Measurements from ENCODE around the gene SPAG16.

The SPAG16 gene

DNA sequence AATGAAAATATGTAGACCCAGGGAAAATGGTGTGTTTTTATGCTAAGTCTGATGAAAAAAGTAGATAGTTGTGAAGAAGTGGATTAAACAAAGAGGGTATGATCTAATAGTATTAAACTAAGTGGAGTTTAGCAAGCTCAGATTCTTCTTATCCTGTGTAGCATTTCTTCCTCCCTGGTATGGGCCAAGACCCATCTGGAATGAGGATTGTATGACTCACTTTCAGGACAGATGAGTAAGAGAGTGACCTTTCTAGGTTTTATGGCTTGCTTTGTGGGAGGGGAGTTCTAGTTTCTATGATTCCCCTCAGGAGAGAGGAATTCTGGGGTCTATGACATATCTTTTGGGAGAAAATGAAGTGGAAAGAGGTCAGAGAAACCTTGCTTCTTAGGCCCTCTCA is 550.1 kb downstream of the SPAG16 start:
- Histone ChIP-seq H3K27me3 (ENCODE audit: control insufficient read depth in 1 of 2, insufficient read depth in 2 of 2, low read length in 2 of 2) (no peaks in the 10 kb centered on the region), H3K9me3 (ENCODE audit: control insufficient read depth in 1 of 2, low read length in 2 of 2) (no peaks in the 10 kb centered on the region), H3K4me3 (ENCODE audit: low read depth in 1 of 2, low read length in 2 of 2) (no peak overlapping the region), H3K36me3 (ENCODE audit: control insufficient read depth in 1 of 2, insufficient read depth in 2 of 2, low read length in 2 of 2) (no peaks in the 10 kb centered on the region), H3K9ac (ENCODE audit: low read depth in 1 of 2, low read length in 2 of 2) (no peak overlapping the region), H3K4me1 (ENCODE audit: control insufficient read depth in 1 of 2, insufficient read depth in 2 of 2, low read length in 2 of 2) (no peaks in the 10 kb centered on the region), H3K27ac (ENCODE audit: low read depth, low read length) (no peak overlapping the region)

DNA sequence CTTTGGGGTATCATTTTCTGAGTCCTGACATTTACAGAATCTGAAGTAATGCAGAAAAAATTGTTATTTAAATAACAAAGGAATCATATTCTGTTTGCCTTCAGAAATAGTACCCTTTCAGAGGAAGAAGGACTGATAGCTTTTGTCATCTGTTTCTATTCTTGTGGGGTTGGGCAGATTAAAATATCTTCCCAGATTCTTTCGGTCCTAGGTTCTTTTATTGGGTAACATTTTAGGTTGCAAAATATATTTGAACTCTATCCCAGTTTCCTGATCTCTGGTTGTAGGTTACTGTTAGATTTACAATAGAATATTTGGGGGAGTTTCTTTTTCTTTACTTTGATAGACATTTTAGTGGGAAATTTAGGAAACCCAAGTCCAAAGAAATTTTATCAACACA is 550.5 kb downstream of the SPAG16 start:
- no peak overlapping the region for H3K27ac ChIP-seq (ENCODE audit: low read depth, low read length)
- no peaks in the 10 kb centered on the region for H3K36me3 ChIP-seq (ENCODE audit: control insufficient read depth in 1 of 2, insufficient read depth in 2 of 2, low read length in 2 of 2)
- no peaks in the 10 kb centered on the region for H3K9me3 ChIP-seq (ENCODE audit: control insufficient read depth in 1 of 2, low read length in 2 of 2)
- H3K4me1 ChIP-seq (ENCODE audit: control insufficient read depth in 1 of 2, insufficient read depth in 2 of 2, low read length in 2 of 2), result no peaks in the 10 kb centered on the region
- H3K27me3 ChIP-seq (ENCODE audit: control insufficient read depth in 1 of 2, insufficient read depth in 2 of 2, low read length in 2 of 2), result no peaks in the 10 kb centered on the region
- H3K4me3 ChIP-seq (ENCODE audit: low read depth in 1 of 2, low read length in 2 of 2), result no peak overlapping the region
- no peak overlapping the region for H3K9ac ChIP-seq (ENCODE audit: low read depth in 1 of 2, low read length in 2 of 2)

DNA sequence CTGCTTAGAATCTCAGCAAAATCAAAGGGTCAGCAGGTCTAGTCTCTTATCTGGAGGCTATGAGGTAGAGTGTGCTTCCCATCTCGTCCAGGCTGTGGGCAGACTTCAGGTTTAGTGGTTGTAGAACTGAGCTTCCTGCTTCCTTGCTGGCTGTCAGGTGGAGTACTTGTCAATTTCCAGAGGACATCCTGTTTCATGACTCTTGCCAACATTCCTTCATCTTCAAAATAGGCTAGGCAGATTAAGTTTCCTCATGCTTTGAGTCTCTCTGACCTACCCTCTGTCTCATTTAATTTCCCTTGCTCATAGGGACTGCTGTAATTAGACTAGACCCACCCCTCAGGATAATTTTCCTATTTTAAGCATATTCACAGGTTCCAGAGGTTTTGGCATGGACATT is 562.6 kb downstream of the SPAG16 start:
- H3K36me3 ChIP-seq (ENCODE audit: control insufficient read depth in 1 of 2, insufficient read depth in 2 of 2, low read length in 2 of 2), result no peaks in the 10 kb centered on the region
- no peak overlapping the region for H3K4me3 ChIP-seq (ENCODE audit: low read depth in 1 of 2, low read length in 2 of 2)
- H3K9ac ChIP-seq (ENCODE audit: low read depth in 1 of 2, low read length in 2 of 2), result no peak overlapping the region
- no peaks in the 10 kb centered on the region for H3K27me3 ChIP-seq (ENCODE audit: control insufficient read depth in 1 of 2, insufficient read depth in 2 of 2, low read length in 2 of 2)
- H3K27ac ChIP-seq (ENCODE audit: low read depth, low read length), result no peak overlapping the region
- H3K9me3 ChIP-seq (ENCODE audit: control insufficient read depth in 1 of 2, low read length in 2 of 2), result no peaks in the 10 kb centered on the region
- no peaks in the 10 kb centered on the region for H3K4me1 ChIP-seq (ENCODE audit: control insufficient read depth in 1 of 2, insufficient read depth in 2 of 2, low read length in 2 of 2)

DNA sequence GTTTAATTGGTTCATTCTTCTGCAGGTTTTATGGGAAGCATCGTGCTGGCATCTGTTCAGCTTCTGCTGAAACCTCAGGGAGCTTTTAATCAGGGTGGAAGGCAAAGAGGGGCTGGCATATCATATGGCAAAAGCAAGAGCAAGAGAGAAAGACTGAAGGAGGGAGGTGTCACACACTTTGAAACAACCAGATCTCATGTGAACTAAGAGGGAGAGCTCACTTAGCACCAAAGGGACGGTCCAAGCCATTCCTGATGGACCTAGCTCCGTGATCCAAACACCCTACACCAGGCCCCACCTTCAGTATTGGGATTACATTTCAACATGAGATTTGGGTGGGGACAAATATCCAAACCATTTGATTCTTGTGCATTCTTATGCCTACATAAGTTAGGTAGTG is 563.1 kb downstream of the SPAG16 start:
- H3K9me3 ChIP-seq (ENCODE audit: control insufficient read depth in 1 of 2, low read length in 2 of 2), result no peaks in the 10 kb centered on the region
- no peak overlapping the region for H3K27ac ChIP-seq (ENCODE audit: low read depth, low read length)
- no peak overlapping the region for H3K4me3 ChIP-seq (ENCODE audit: low read depth in 1 of 2, low read length in 2 of 2)
- no peaks in the 10 kb centered on the region for H3K4me1 ChIP-seq (ENCODE audit: control insufficient read depth in 1 of 2, insufficient read depth in 2 of 2, low read length in 2 of 2)
- H3K27me3 ChIP-seq (ENCODE audit: control insufficient read depth in 1 of 2, insufficient read depth in 2 of 2, low read length in 2 of 2), result no peaks in the 10 kb centered on the region
- H3K9ac ChIP-seq (ENCODE audit: low read depth in 1 of 2, low read length in 2 of 2), result no peak overlapping the region
- no peaks in the 10 kb centered on the region for H3K36me3 ChIP-seq (ENCODE audit: control insufficient read depth in 1 of 2, insufficient read depth in 2 of 2, low read length in 2 of 2)

DNA sequence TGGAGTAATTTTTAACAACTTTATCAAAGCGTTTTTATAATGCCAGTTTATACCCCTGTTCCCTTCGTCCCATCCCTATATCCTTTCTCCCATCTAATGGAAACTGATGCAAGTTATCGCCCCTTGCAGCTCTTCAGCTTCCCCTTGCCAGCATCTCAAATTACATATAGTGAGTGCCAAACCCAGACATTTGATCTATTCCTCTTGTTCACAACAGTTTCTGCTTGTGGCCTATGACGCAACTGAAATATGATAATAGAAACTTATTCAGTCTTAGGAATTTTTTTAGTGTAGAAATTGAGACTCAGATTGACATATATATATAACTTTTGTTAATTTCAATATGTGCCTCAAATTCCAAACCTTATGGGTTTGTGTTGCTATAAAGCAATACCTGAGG is 564.4 kb downstream of the SPAG16 start:
- no peaks in the 10 kb centered on the region for H3K4me1 ChIP-seq (ENCODE audit: control insufficient read depth in 1 of 2, insufficient read depth in 2 of 2, low read length in 2 of 2)
- no peaks in the 10 kb centered on the region for H3K9me3 ChIP-seq (ENCODE audit: control insufficient read depth in 1 of 2, low read length in 2 of 2)
- H3K27ac ChIP-seq (ENCODE audit: low read depth, low read length), result no peak overlapping the region
- no peak overlapping the region for H3K9ac ChIP-seq (ENCODE audit: low read depth in 1 of 2, low read length in 2 of 2)
- H3K4me3 ChIP-seq (ENCODE audit: low read depth in 1 of 2, low read length in 2 of 2), result no peak overlapping the region
- H3K27me3 ChIP-seq (ENCODE audit: control insufficient read depth in 1 of 2, insufficient read depth in 2 of 2, low read length in 2 of 2), result no peaks in the 10 kb centered on the region
- no peaks in the 10 kb centered on the region for H3K36me3 ChIP-seq (ENCODE audit: control insufficient read depth in 1 of 2, insufficient read depth in 2 of 2, low read length in 2 of 2)

DNA sequence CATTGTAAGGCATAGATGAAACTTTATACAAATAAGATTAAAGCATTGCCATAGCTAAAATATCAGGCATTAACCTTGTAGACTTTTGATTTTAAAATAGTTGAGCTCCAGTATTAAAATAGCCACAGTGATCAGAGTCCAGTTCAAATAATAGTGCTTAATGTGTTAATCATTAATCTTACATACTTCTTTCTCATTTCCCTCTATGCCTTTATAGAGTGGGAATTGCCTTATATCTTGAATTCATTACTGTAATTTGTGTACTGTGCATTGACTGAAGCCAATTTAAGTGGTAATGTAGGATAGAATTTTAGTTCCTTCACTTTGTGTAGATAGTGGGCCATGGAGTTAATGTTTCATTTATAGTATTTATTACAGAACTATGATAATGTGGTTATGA is 577.4 kb downstream of the SPAG16 start:
- Histone ChIP-seq H3K4me3 (ENCODE audit: low read depth in 1 of 2, low read length in 2 of 2) (no peak overlapping the region), H3K27me3 (ENCODE audit: control insufficient read depth in 1 of 2, insufficient read depth in 2 of 2, low read length in 2 of 2) (no peaks in the 10 kb centered on the region), H3K27ac (ENCODE audit: low read depth, low read length) (no peak overlapping the region), H3K9ac (ENCODE audit: low read depth in 1 of 2, low read length in 2 of 2) (no peak overlapping the region), H3K36me3 (ENCODE audit: control insufficient read depth in 1 of 2, insufficient read depth in 2 of 2, low read length in 2 of 2) (no peaks in the 10 kb centered on the region), H3K4me1 (ENCODE audit: control insufficient read depth in 1 of 2, insufficient read depth in 2 of 2, low read length in 2 of 2) (peaks cover 21 to 23% of the 10 kb centered on the region in 2 donors), H3K9me3 (ENCODE audit: control insufficient read depth in 1 of 2, low read length in 2 of 2) (no peaks in the 10 kb centered on the region)

DNA sequence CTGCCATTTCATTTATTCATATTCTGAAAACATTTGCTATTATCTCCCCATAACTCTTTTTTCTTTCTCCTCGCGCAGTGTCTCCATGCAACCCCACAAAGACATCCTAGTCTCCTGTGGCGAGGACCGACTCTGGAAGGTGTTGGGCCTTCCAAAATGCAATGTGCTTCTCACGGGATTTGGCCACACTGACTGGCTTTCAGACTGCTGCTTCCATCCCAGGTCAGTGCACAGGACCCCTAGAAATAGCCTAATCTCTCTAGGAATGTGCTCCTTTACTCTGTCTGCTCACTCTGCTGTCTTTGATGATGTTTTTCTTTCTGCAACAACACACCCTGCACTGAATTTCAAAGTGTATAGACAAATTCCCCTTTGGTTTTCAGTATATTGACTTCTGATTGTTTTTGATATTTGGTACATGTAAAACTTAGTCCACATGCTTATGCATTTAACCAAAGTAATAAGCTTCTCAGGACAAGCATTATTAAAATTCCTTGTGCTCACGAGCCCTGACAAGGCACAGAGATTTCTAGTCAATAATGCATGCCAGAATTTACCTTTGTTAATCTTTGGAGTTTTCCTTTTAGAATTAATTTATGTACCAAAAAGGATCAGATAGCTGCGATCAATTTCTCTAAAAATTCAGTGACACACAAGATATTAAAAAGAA is 578.3 kb downstream of the SPAG16 start:
- H3K27me3 ChIP-seq (ENCODE audit: control insufficient read depth in 1 of 2, insufficient read depth in 2 of 2, low read length in 2 of 2), result no peaks in the 10 kb centered on the region

DNA sequence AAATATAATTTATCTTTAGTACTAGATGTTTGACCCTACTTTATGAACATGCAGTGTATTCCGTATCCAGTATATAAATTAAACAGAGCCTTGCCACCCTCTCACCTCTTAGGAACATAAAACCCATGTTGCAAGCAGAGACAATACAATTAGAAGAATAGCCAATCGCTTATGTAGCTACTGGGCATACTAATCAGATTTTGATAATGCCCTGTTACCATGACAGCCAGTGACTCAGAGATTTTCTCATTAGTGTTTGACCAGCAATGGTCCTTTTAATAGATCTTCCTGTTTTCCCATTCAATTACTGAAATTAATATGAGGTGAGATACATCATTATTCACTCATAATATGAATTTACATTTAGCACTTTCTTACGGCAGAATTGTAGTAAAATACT is 579.3 kb downstream of the SPAG16 start:
- Histone ChIP-seq H3K36me3 (ENCODE audit: control insufficient read depth in 1 of 2, insufficient read depth in 2 of 2, low read length in 2 of 2) (no peaks in the 10 kb centered on the region), H3K9ac (ENCODE audit: low read depth in 1 of 2, low read length in 2 of 2) (no peak overlapping the region), H3K27me3 (ENCODE audit: control insufficient read depth in 1 of 2, insufficient read depth in 2 of 2, low read length in 2 of 2) (no peaks in the 10 kb centered on the region), H3K27ac (ENCODE audit: low read depth, low read length) (no peak overlapping the region), H3K4me1 (ENCODE audit: control insufficient read depth in 1 of 2, insufficient read depth in 2 of 2, low read length in 2 of 2) (peaks cover 21 to 23% of the 10 kb centered on the region in 2 donors), H3K9me3 (ENCODE audit: control insufficient read depth in 1 of 2, low read length in 2 of 2) (no peaks in the 10 kb centered on the region), H3K4me3 (ENCODE audit: low read depth in 1 of 2, low read length in 2 of 2) (no peak overlapping the region)

More for the DNA sequence above, 578.3 kb downstream of the SPAG16 start:
- H3K36me3 ChIP-seq (ENCODE audit: control insufficient read depth in 1 of 2, insufficient read depth in 2 of 2, low read length in 2 of 2), result no peaks in the 10 kb centered on the region
- H3K4me3 ChIP-seq (ENCODE audit: low read depth in 1 of 2, low read length in 2 of 2), result no peak overlapping the region
- no peaks in the 10 kb centered on the region for H3K9me3 ChIP-seq (ENCODE audit: control insufficient read depth in 1 of 2, low read length in 2 of 2)
- no peak overlapping the region for H3K27ac ChIP-seq (ENCODE audit: low read depth, low read length)
- no peak overlapping the region for H3K9ac ChIP-seq (ENCODE audit: low read depth in 1 of 2, low read length in 2 of 2)
- peaks cover 21 to 23% of the 10 kb centered on the region in 2 donors for H3K4me1 ChIP-seq (ENCODE audit: control insufficient read depth in 1 of 2, insufficient read depth in 2 of 2, low read length in 2 of 2)

DNA sequence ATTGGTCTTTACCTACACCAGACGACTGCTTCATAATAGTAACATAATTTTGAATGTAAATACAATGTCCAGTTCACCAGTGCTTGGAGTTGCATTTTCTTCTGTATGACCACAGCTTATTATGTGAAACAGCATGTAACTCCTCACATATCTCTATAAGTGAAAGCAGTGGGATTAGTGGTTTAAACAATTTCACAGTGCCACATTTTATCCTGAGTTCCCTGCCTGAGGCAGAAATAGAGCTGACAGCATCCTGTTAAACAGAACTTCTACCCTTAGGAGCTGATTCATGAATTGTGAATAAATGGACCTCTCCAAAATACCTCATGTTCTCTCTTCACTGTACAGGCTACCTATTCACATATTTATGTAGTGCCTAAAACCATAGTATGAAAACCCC is 584.3 kb downstream of the SPAG16 start:
- no peaks in the 10 kb centered on the region for H3K27me3 ChIP-seq (ENCODE audit: control insufficient read depth in 1 of 2, insufficient read depth in 2 of 2, low read length in 2 of 2)
- H3K9me3 ChIP-seq (ENCODE audit: control insufficient read depth in 1 of 2, low read length in 2 of 2), result no peaks in the 10 kb centered on the region
- H3K36me3 ChIP-seq (ENCODE audit: control insufficient read depth in 1 of 2, insufficient read depth in 2 of 2, low read length in 2 of 2), result no peaks in the 10 kb centered on the region
- no peak overlapping the region for H3K4me3 ChIP-seq (ENCODE audit: low read depth in 1 of 2, low read length in 2 of 2)
- peaks cover 0 to 2% of the 10 kb centered on the region in 2 donors for H3K4me1 ChIP-seq (ENCODE audit: control insufficient read depth in 1 of 2, insufficient read depth in 2 of 2, low read length in 2 of 2)
- no peak overlapping the region for H3K9ac ChIP-seq (ENCODE audit: low read depth in 1 of 2, low read length in 2 of 2)
- no peak overlapping the region for H3K27ac ChIP-seq (ENCODE audit: low read depth, low read length)

DNA sequence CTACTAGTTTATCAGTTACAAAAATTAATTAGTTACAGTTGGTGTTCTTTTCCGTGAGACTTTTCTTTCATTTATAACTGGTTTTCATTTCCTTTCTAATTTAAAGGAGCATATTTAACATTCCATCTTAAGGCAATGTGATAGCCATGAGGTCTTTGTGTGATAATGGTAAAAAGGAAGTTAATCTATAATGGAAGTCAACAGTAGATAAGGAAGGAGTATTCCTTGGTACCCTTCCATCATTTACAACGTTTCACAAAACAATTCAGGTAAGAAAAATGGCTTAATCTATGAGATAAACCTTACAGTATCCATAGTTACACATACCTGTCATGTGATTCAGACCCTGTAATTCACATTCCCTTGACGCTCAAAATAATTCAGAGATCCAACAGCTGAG is 601.2 kb downstream of the SPAG16 start:
- Histone ChIP-seq H3K9me3 (ENCODE audit: control insufficient read depth in 1 of 2, low read length in 2 of 2) (no peaks in the 10 kb centered on the region), H3K4me1 (ENCODE audit: control insufficient read depth in 1 of 2, insufficient read depth in 2 of 2, low read length in 2 of 2) (no peaks in the 10 kb centered on the region), H3K27me3 (ENCODE audit: control insufficient read depth in 1 of 2, insufficient read depth in 2 of 2, low read length in 2 of 2) (no peaks in the 10 kb centered on the region), H3K36me3 (ENCODE audit: control insufficient read depth in 1 of 2, insufficient read depth in 2 of 2, low read length in 2 of 2) (no peaks in the 10 kb centered on the region), H3K4me3 (ENCODE audit: low read depth in 1 of 2, low read length in 2 of 2) (no peak overlapping the region), H3K9ac (ENCODE audit: low read depth in 1 of 2, low read length in 2 of 2) (no peak overlapping the region), H3K27ac (ENCODE audit: low read depth, low read length) (no peak overlapping the region)

DNA sequence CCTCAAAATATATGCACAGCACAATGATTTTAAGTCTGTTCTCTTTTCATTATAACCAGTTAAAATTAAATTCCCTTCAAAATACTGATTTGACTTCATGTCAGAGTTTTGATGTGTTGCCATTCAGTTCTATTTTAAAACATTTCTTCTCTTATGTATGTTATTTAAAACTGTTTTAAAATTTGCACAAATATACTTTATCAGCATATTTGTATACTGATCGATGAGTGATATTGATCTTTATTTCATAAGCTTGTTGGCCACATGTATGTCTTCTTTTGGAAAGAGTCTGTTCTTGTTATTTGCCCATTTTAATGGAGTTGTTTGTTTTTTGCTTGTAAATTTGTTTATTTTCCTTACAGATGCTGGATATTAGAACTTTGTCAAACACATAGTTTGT is 630.2 kb downstream of the SPAG16 start:
- no peak overlapping the region for H3K4me3 ChIP-seq (ENCODE audit: low read depth in 1 of 2, low read length in 2 of 2)
- H3K27ac ChIP-seq (ENCODE audit: low read depth, low read length), result no peak overlapping the region
- H3K27me3 ChIP-seq (ENCODE audit: control insufficient read depth in 1 of 2, insufficient read depth in 2 of 2, low read length in 2 of 2), result no peaks in the 10 kb centered on the region
- no peak overlapping the region for H3K9ac ChIP-seq (ENCODE audit: low read depth in 1 of 2, low read length in 2 of 2)
- H3K36me3 ChIP-seq (ENCODE audit: control insufficient read depth in 1 of 2, insufficient read depth in 2 of 2, low read length in 2 of 2), result no peaks in the 10 kb centered on the region
- no peaks in the 10 kb centered on the region for H3K9me3 ChIP-seq (ENCODE audit: control insufficient read depth in 1 of 2, low read length in 2 of 2)
- no peaks in the 10 kb centered on the region for H3K4me1 ChIP-seq (ENCODE audit: control insufficient read depth in 1 of 2, insufficient read depth in 2 of 2, low read length in 2 of 2)

All from duodenal mucosa (tissue), 2 donors.